CD14-positive monocyte (primary cell): Measurements from ENCODE around the gene SNX5. TPM values are rescaled to one million over a fixed set of nuclear protein-coding genes. Genes with fewer than 3 reads are reported as not detected.
A peak's percentile ranks its signal among the peaks of the same experiment; 100 is the strongest.
"Not testable (repeated sequence)": the region's sequence is repeated elsewhere in the genome, so short reads cannot be mapped to it uniquely, and the experiment has no call there.

Source experiments
- DNase-seq, 3 donors: peaks; one replicate each; pipeline ENCODE4 v3.0.0-alpha.2; 2011 to 2022
- H2AFZ ChIP-seq: 2 replicates; pipeline ENCODE4 v1.6.0; 2012; ENCODE audit warnings: mild to moderate bottlenecking, low read depth, low read length, inconsistent platforms; ENCODE audit not compliant: insufficient read depth, poor library complexity, severe bottlenecking
- H3K27ac ChIP-seq, 2 donors: 1 replicate in 1 of 2; 2 replicates in 1 of 2; pipeline ENCODE4 v1.5.1; 2012 to 2013; ENCODE audit warnings: low read length in 2 of 2, control low read depth in 1 of 2, inconsistent platforms in 1 of 2, low read depth in 1 of 2, mild to moderate bottlenecking in 1 of 2
- H3K27me3 ChIP-seq, 2 donors: one replicate each; pipeline versions ENCODE4 v1.6.0 to v1.6.1; 2011 to 2013; ENCODE audit warnings: low read length in 2 of 2; ENCODE audit not compliant: control insufficient read depth in 2 of 2, insufficient read depth in 2 of 2
- H3K36me3 ChIP-seq, 2 donors: replicated peaks in 1 of 2; 1 replicate in 1 of 2; 2 replicates in 1 of 2; pipeline versions ENCODE4 v1.5.1 to v1.6.1; 2012 to 2013; ENCODE audit warnings: low read length in 2 of 2, control low read depth in 1 of 2, inconsistent platforms in 1 of 2, mild to moderate bottlenecking in 1 of 2; ENCODE audit not compliant: insufficient read depth in 2 of 2, control insufficient read depth in 1 of 2
- H3K4me1 ChIP-seq, 2 donors: 1 replicate in 1 of 2; 2 replicates in 1 of 2; pipeline versions ENCODE4 v1.5.1 to v1.6.1; 2012 to 2013; ENCODE audit warnings: low read length in 2 of 2, control low read depth in 1 of 2, inconsistent platforms in 1 of 2, mild to moderate bottlenecking in 1 of 2, moderate library complexity in 1 of 2; ENCODE audit not compliant: insufficient read depth in 2 of 2, control insufficient read depth in 1 of 2
- H3K4me2 ChIP-seq: replicated peaks from 2 replicates; pipeline ENCODE3; 2012; ENCODE audit warnings: low read length, moderate library complexity, mild to moderate bottlenecking; ENCODE audit not compliant: poor library complexity, severe bottlenecking; ENCODE audit errors: extremely low read depth
- H3K4me3 ChIP-seq, 3 experiments: fragments of 200-600 bp in 1 of 3; sonication (generic) in 1 of 3; replicated peaks in 1 of 3; 1 replicate in 2 of 3; 2 replicates in 1 of 3; pipeline ENCODE4 v1.5.1; 2011 to 2013; ENCODE audit warnings: low read length in 3 of 3, mild to moderate bottlenecking in 3 of 3, control low read depth in 2 of 3, low read depth in 2 of 3, inconsistent platforms in 1 of 3, moderate library complexity in 1 of 3
- H3K79me2 ChIP-seq: 2 replicates; pipeline ENCODE4 v1.6.0; 2012; ENCODE audit warnings: mild to moderate bottlenecking, control low read depth, inconsistent platforms, low read length, moderate library complexity; ENCODE audit not compliant: insufficient read depth
- H3K9ac ChIP-seq: 2 replicates; pipeline ENCODE4 v1.6.0; 2017; ENCODE audit warnings: low read length, mild to moderate bottlenecking; ENCODE audit not compliant: insufficient read depth, poor library complexity, severe bottlenecking
- H3K9me3 ChIP-seq, 2 donors: replicated peaks in 1 of 2; 1 replicate in 1 of 2; 2 replicates in 1 of 2; pipeline versions ENCODE4 v1.5.1 to v1.6.1; 2012 to 2013; ENCODE audit warnings: low read length in 2 of 2, control low read depth in 1 of 2; ENCODE audit not compliant: control insufficient read depth in 1 of 2, insufficient read depth in 1 of 2
- H4K20me1 ChIP-seq: 2 replicates; pipeline ENCODE4 v1.6.0; 2012; ENCODE audit warnings: mild to moderate bottlenecking, low read length, control low read depth, moderate library complexity; ENCODE audit not compliant: insufficient read depth
- H3K27ac Mint-ChIP-seq, 7 donors: one replicate each; pipeline ENCODE4 v1.8.0; 2020; ENCODE audit warnings: mild to moderate bottlenecking in 7 of 7, mixed read lengths in 7 of 7, moderate library complexity in 6 of 7, inconsistent platforms in 2 of 7
- H3K27me3 Mint-ChIP-seq, 3 donors: one replicate each; pipeline ENCODE4 v1.8.0; 2021 to 2022; ENCODE audit warnings: low read depth in 3 of 3, mild to moderate bottlenecking in 3 of 3, mixed read lengths in 3 of 3, moderate library complexity in 3 of 3, inconsistent platforms in 1 of 3
- H3K36me3 Mint-ChIP-seq, 2 donors: one replicate each; pipeline ENCODE4 v1.8.0; 2020; ENCODE audit warnings: mixed read lengths in 2 of 2, inconsistent platforms in 1 of 2, mild to moderate bottlenecking in 1 of 2
- H3K4me1 Mint-ChIP-seq: one replicate; pipeline ENCODE4 v1.8.0; 2020; ENCODE audit warnings: mild to moderate bottlenecking, mixed read lengths
- H3K4me3 Mint-ChIP-seq, 2 donors: one replicate each; pipeline ENCODE4 v1.8.0; 2020; ENCODE audit warnings: mild to moderate bottlenecking in 2 of 2, mixed read lengths in 2 of 2, moderate library complexity in 1 of 2
- H3K9me3 Mint-ChIP-seq, 7 donors: one replicate each; pipeline ENCODE4 v1.8.0; 2020 to 2022; ENCODE audit warnings: mixed read lengths in 7 of 7, mild to moderate bottlenecking in 6 of 7, moderate library complexity in 6 of 7, inconsistent platforms in 2 of 7
- WGBS: methylation state at CpG from one replicate; pipeline ENCODE4 v1.1.5; 2013; ENCODE audit warnings: missing lambda C conversion rate; ENCODE audit not compliant: insufficient coverage; 5-methylcytosine and 5-hydroxymethylcytosine counted together
- intact Hi-C, 2 donors: fragments of 100-400 bp; cut with micrococcal nuclease; formaldehyde crosslinking; loops; one replicate each; pipeline versions ENCODE4 v1.15.0 to v1.15.1; 2023
- polyA plus RNA-seq, 3 donors: library from polyadenylated mRNA; depleted of rRNA in 1 of 3; unstranded in 2 of 3; stranded (reverse) in 1 of 3; fragments of 300-500 nt in 2 of 3; fragments of >200 nt in 1 of 3; fragmentation: Illumina TruSeq in 2 of 3; gene quantifications; 1 replicate in 2 of 3; 2 replicates in 1 of 3; pipeline ENCODE4 v1.2.3, GENCODE V29; 2012 to 2021
- TF ChIP-seq, protein P1 (sequence below): fragments of 200-600 bp; IDR thresholded peaks from one replicate; pipeline ENCODE4 v1.8.0; 2022; ENCODE audit warnings: antibody characterized with exemption, mild to moderate bottlenecking

The SNX5 gene
- polyA plus RNA-seq, 3 donors: 55.6 to 83.8 (median 66.1) TPM

DNA sequence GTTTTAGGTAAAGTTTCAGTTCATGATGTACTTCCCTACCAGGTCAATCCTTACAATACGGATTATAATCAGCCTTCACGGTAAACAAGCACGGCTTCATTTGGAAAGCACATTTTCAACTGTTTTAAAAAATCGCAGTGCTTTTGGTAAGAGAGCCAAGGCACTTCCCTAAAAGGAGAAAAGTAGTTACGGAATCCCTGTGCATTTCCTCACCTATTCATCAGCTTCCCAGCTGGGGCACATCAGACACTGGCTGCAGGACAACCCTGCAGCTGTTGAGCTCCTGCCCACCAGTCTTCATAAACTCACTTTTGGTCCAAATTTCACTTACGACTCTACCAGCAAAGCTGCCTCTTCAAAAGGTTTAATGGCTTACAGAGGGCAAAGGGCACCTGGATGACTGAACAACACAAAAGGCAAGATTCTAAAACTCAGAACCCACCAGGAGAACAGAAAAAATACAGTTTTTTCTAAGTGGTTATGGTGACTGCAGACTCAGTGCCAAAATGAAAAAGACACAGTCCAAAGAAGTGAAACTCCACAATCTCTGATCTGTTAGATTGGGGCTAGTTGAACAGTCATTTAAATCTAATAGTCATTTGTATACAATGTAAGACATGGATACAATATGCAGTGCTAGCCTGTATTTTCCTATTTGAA, 7.5 kb downstream of the SNX5 start:
- Mint-ChIP-seq H3K36me3 (peaks cover 15 to 28% of the 10 kb centered on the region in 2 donors), H3K4me3 (no peak overlapping the region), H3K27me3 (no peaks in the 10 kb centered on the region), H3K27ac (peak overlapping the region; percentile 10 to 97 (median 73)), H3K9me3 (peaks cover 0 to 3% (median 0%) of the 10 kb centered on the region in 7 donors), H3K4me1 (peaks cover 78% of the 10 kb centered on the region)
- peak in 2 of 3 donors; percentile 36 to 55 for DNase-seq
- Histone ChIP-seq H3K4me2 (no peak overlapping the region), H3K4me3 (no peak overlapping the region), H3K9me3 (no peaks in the 10 kb centered on the region), H3K9ac (no peak overlapping the region), H2AFZ (no peak overlapping the region), H3K27ac (peak overlapping the region in 1 of 2 donors; percentile 58), H3K36me3 (peaks cover 7 to 10% of the 10 kb centered on the region in 2 donors), H3K4me1 (peaks cover 55 to 60% of the 10 kb centered on the region in 2 donors), H3K79me2 (peaks cover 99% of the 10 kb centered on the region), H4K20me1 (peaks cover 73% of the 10 kb centered on the region), H3K27me3 (no peaks in the 10 kb centered on the region)
- intact Hi-C loops: loop anchor here in 1 of 2 donors (5.0 to 10.0 kb wide), 2 partner anchors 36 to 324 kb away; partner anchors contain the start of gene ZNF133
- WGBS: 0% methylated on average over 3 of the region's 6 CpGs
- TF ChIP-seq, protein P1, sequence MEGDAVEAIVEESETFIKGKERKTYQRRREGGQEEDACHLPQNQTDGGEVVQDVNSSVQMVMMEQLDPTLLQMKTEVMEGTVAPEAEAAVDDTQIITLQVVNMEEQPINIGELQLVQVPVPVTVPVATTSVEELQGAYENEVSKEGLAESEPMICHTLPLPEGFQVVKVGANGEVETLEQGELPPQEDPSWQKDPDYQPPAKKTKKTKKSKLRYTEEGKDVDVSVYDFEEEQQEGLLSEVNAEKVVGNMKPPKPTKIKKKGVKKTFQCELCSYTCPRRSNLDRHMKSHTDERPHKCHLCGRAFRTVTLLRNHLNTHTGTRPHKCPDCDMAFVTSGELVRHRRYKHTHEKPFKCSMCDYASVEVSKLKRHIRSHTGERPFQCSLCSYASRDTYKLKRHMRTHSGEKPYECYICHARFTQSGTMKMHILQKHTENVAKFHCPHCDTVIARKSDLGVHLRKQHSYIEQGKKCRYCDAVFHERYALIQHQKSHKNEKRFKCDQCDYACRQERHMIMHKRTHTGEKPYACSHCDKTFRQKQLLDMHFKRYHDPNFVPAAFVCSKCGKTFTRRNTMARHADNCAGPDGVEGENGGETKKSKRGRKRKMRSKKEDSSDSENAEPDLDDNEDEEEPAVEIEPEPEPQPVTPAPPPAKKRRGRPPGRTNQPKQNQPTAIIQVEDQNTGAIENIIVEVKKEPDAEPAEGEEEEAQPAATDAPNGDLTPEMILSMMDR: no peak

DNA sequence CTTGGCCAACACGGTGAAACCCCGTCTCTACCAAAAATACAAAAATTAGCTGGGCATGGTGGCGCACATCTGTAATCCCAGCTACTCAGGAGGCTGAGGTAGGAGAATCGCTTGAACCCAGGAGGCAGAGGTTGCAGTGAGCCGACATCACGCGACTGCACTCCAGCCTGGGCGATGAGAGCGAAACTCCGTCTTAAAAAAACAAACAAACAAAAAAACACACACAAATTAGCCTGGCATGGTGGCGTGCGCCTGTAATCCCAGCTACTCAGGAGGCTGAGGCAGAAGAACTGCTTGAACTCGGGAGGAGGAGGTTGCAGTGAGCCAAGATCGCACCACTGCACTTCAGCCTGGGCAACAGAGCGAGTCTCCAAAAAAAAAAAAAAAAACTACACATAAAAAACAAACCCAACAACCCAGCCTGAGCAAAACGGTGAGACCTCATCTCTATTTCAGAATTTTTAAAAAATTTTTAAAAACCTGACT, 8.2 kb downstream of the SNX5 start:
- Histone ChIP-seq H4K20me1 (peaks cover 79% of the 10 kb centered on the region), H3K4me1 (peaks cover 49 to 54% of the 10 kb centered on the region in 2 donors), H3K27ac (peak overlapping the region in 1 of 2 donors; percentile 58), H3K79me2 (peaks cover 100% of the 10 kb centered on the region), H3K36me3 (peaks cover 13 to 16% of the 10 kb centered on the region in 2 donors)
- H2AFZ ChIP-seq, H3K4me3 ChIP-seq, DNase-seq, H3K9me3 ChIP-seq, H3K4me2 ChIP-seq, H3K9me3 Mint-ChIP-seq, H3K9ac ChIP-seq, H3K27me3 ChIP-seq, H3K27me3 Mint-ChIP-seq: not testable (repeated sequence)
- H3K4me1 Mint-ChIP-seq: peaks cover 72% of the 10 kb centered on the region
- peak overlapping the region in 5 of 7 donors; percentile 7 to 97 (median 57) for H3K27ac Mint-ChIP-seq
- intact Hi-C loops: loop anchor here in 1 of 2 donors (5.0 to 10.0 kb wide), 2 partner anchors 37 to 324 kb away; partner anchors contain the start of gene ZNF133
- peak overlapping the region in 1 of 2 donors; percentile 43 for H3K4me3 Mint-ChIP-seq
- H3K36me3 Mint-ChIP-seq: peaks cover 20 to 34% of the 10 kb centered on the region in 2 donors
- 88% methylated on average over 6 of the region's 16 CpGs for WGBS
